HepG2 (cell line): Measurements from ENCODE around the gene PDPK1. TPM values are rescaled to one million over a fixed set of nuclear protein-coding genes. Genes with fewer than 3 reads are reported as not detected.

Source experiments
- ARNT2 ChIP-seq: sonication (generic); formaldehyde crosslinking; IDR thresholded peaks from 2 replicates; pipeline ENCODE4 v1.8.0; 2022; ENCODE audit warnings: mild to moderate bottlenecking, low read depth, missing genetic modification reagents, moderate library complexity
- ASH2L ChIP-seq: fragments of 300-600, 200-600 bp; sonication (generic); IDR thresholded peaks from 2 replicates; pipeline ENCODE4 v1.7.0; 2017; ENCODE audit warnings: low read depth, mild to moderate bottlenecking, moderate library complexity, mixed read lengths, low read length; ENCODE audit not compliant: insufficient read length
- CBX2 ChIP-seq, 2 experiments: fragments of 200-600 bp in 1 of 2; sonication (generic); formaldehyde crosslinking in 1 of 2; IDR thresholded peaks; 2 replicates each; pipeline versions ENCODE4 v1.7.0 to v1.8.1; 2018 to 2022; ENCODE audit warnings: low read depth in 2 of 2, low read length in 1 of 2, mild to moderate bottlenecking in 1 of 2, missing genetic modification reagents in 1 of 2
- CEBPG ChIP-seq: IDR thresholded peaks from 2 replicates; pipeline ENCODE4 v1.6.1; 2016
- GTF3A ChIP-seq: sonication (generic); formaldehyde crosslinking; conservative IDR thresholded peaks from 2 replicates; pipeline ENCODE4 v1.4.0; 2020; ENCODE audit warnings: mild to moderate bottlenecking, missing genetic modification reagents
- KAT8 ChIP-seq: IDR thresholded peaks from 2 replicates; pipeline ENCODE4 v1.6.1; 2016; ENCODE audit warnings: missing genetic modification reagents, missing compliant biosample characterization
- POGK ChIP-seq: sonication (generic); formaldehyde crosslinking; conservative IDR thresholded peaks from 2 replicates; pipeline ENCODE4 v1.8.0; 2022; ENCODE audit warnings: mild to moderate bottlenecking, moderate library complexity, missing genetic modification reagents
- RAD51 ChIP-seq: fragments of 450-650 bp; IDR thresholded peaks from 2 replicates; pipeline ENCODE4 v1.6.1; 2016; ENCODE audit warnings: borderline replicate concordance
- SALL1 ChIP-seq: sonication (generic); formaldehyde crosslinking; IDR thresholded peaks from 2 replicates; pipeline ENCODE4 v1.8.0; 2022; ENCODE audit warnings: mild to moderate bottlenecking, missing genetic modification reagents
- ZHX2 ChIP-seq, 2 experiments: sonication (generic) in 1 of 2; formaldehyde crosslinking in 1 of 2; IDR thresholded peaks; 2 replicates each; pipeline versions ENCODE4 v1.6.1 to v1.9.0; 2014 to 2022; ENCODE audit warnings: antibody characterized with exemption in 1 of 2, borderline replicate concordance in 1 of 2, inconsistent platforms in 1 of 2, low read depth in 1 of 2, missing genetic modification reagents in 1 of 2
- ZNF329 ChIP-seq: sonication (generic); formaldehyde crosslinking; IDR thresholded peaks from 2 replicates; pipeline ENCODE4 v1.9.0; 2021; ENCODE audit warnings: low read depth, mild to moderate bottlenecking, missing genetic modification reagents
- ZNF33A ChIP-seq: sonication (generic); formaldehyde crosslinking; IDR thresholded peaks from 2 replicates; pipeline ENCODE4 v1.5.1; 2020; ENCODE audit warnings: missing genetic modification reagents, mild to moderate bottlenecking, moderate library complexity, borderline replicate concordance
- ZNF713 ChIP-seq: sonication (generic); formaldehyde crosslinking; IDR thresholded peaks from 2 replicates; pipeline ENCODE4 v1.4.0; 2020; ENCODE audit warnings: mild to moderate bottlenecking, missing genetic modification reagents
- polyA plus RNA-seq, 8 experiments: library from polyadenylated mRNA; depleted of rRNA in 3 of 8; stranded (reverse) in 7 of 8; unstranded in 1 of 8; fragments of >200 nt; fragmentation: Illumina TruSeq in 4 of 8; extraction: Trizol in 4 of 8; gene quantifications; 2 replicates each; pipeline versions ENCODE4 v1.2.1 to v1.2.3, GENCODE V29; 2011 to 2016; ENCODE audit warnings: low read depth in 4 of 8, missing spikeins in 1 of 8, mixed read lengths in 1 of 8; ENCODE audit not compliant: insufficient read depth in 1 of 8
- total RNA-seq, 5 experiments: library from RNA; depleted of rRNA; stranded (reverse); fragments of >200 nt; fragmentation: Illumina TruSeq; extraction: Trizol; gene quantifications; 2 replicates each; pipeline ENCODE4 v1.2.3, GENCODE V29; 2016; ENCODE audit warnings: low read depth in 1 of 5
- TF ChIP-seq, protein P1 (sequence below): sonication (generic); formaldehyde crosslinking; IDR thresholded peaks from 2 replicates; pipeline ENCODE4 v1.4.0; 2020; ENCODE audit warnings: missing genetic modification reagents
- TF ChIP-seq, protein P2 (sequence below): sonication (generic); formaldehyde crosslinking; IDR thresholded peaks from 2 replicates; pipeline ENCODE4 v1.8.1; 2023; ENCODE audit warnings: mild to moderate bottlenecking, missing genetic modification reagents

The PDPK1 gene
- total and polyA plus RNA-seq, 2 of the 13 experiments (the other 11 are each of a cell fraction or from before 2014, with no cell fraction given): 59.6 to 129 TPM

DNA sequence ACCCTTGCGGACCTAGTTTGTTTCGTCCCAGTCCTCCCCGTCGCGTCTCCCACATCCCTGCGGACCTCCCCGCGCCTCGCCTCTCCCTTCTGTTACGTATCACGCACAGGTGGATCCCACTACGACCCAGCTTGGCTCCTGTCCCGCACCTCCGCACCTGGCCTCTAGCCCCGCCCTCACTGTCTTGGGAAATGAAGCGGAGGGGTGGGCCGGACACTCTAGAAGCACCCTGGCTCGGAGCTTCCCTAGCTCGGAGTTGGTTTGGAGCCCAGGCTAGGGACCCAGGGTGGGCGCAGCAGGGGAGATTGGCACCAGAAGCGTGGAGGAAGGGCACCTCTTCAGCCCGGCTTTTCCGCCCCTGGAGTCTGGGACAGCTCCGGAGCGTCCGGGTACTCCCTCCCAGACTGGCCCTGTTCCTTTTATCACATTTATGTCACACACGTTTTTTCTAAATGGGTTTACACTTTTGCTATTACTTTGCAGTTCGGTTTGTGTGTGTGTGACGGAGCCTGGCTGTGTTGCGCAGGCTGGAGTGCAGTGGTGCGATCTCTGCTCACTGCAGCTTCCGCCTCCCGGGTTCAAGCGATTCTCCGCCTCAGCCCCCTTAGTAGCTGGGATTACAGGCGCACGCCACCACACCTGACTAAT, 5.2 kb upstream of the PDPK1 start (continued):
- TF ChIP-seq ARNT2 (CRISPR knock-in tag): no peak
- no peak for TF ChIP-seq ZNF33A (CRISPR knock-in tag)
- TF ChIP-seq CBX2 (IDR thresholded peaks at IDR 0.05; ENCODE audit: low read depth, low read length): no peak
- TF ChIP-seq CBX2 (CRISPR knock-in tag; IDR thresholded peaks at IDR 0.05; ENCODE audit: low read depth): no peak
- no peak for TF ChIP-seq CEBPG (CRISPR knock-in tag)
- TF ChIP-seq KAT8 (CRISPR knock-in tag): no peak
- TF ChIP-seq SALL1 (CRISPR knock-in tag): peak; percentile 31; the same call in 1 of the 2 replicates
- no peak for TF ChIP-seq RAD51
- no peak for TF ChIP-seq ZNF329
- TF ChIP-seq ZHX2 (IDR thresholded peaks at IDR 0.05; ENCODE audit: low read depth): no peak
- TF ChIP-seq ZHX2 (CRISPR knock-in tag; IDR thresholded peaks at IDR 0.05; ENCODE audit: borderline replicate concordance): no peak
- TF ChIP-seq ZNF713 (CRISPR knock-in tag): no peak
- TF ChIP-seq GTF3A (CRISPR knock-in tag): no peak
- TF ChIP-seq POGK (CRISPR knock-in tag): no peak
- TF ChIP-seq ASH2L: no peak
- TF ChIP-seq, protein P1, sequence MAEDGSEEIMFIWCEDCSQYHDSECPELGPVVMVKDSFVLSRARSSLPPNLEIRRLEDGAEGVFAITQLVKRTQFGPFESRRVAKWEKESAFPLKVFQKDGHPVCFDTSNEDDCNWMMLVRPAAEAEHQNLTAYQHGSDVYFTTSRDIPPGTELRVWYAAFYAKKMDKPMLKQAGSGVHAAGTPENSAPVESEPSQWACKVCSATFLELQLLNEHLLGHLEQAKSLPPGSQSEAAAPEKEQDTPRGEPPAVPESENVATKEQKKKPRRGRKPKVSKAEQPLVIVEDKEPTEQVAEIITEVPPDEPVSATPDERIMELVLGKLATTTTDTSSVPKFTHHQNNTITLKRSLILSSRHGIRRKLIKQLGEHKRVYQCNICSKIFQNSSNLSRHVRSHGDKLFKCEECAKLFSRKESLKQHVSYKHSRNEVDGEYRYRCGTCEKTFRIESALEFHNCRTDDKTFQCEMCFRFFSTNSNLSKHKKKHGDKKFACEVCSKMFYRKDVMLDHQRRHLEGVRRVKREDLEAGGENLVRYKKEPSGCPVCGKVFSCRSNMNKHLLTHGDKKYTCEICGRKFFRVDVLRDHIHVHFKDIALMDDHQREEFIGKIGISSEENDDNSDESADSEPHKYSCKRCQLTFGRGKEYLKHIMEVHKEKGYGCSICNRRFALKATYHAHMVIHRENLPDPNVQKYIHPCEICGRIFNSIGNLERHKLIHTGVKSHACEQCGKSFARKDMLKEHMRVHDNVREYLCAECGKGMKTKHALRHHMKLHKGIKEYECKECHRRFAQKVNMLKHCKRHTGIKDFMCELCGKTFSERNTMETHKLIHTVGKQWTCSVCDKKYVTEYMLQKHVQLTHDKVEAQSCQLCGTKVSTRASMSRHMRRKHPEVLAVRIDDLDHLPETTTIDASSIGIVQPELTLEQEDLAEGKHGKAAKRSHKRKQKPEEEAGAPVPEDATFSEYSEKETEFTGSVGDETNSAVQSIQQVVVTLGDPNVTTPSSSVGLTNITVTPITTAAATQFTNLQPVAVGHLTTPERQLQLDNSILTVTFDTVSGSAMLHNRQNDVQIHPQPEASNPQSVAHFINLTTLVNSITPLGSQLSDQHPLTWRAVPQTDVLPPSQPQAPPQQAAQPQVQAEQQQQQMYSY (CRISPR knock-in tag): no peak
- TF ChIP-seq, protein P2, sequence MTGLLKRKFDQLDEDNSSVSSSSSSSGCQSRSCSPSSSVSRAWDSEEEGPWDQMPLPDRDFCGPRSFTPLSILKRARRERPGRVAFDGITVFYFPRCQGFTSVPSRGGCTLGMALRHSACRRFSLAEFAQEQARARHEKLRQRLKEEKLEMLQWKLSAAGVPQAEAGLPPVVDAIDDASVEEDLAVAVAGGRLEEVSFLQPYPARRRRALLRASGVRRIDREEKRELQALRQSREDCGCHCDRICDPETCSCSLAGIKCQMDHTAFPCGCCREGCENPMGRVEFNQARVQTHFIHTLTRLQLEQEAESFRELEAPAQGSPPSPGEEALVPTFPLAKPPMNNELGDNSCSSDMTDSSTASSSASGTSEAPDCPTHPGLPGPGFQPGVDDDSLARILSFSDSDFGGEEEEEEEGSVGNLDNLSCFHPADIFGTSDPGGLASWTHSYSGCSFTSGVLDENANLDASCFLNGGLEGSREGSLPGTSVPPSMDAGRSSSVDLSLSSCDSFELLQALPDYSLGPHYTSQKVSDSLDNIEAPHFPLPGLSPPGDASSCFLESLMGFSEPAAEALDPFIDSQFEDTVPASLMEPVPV (CRISPR knock-in tag): no peak
